GM12801 (cell line): Measurements from ENCODE around the gene CACNB4.

Source experiments
- CTCF ChIP-seq: IDR thresholded peaks from one replicate; pipeline ENCODE4 v1.5.1; 2011; ENCODE audit warnings: control low read depth; ENCODE audit not compliant: insufficient read length; ENCODE audit errors: extremely low read depth

The CACNB4 gene

DNA sequence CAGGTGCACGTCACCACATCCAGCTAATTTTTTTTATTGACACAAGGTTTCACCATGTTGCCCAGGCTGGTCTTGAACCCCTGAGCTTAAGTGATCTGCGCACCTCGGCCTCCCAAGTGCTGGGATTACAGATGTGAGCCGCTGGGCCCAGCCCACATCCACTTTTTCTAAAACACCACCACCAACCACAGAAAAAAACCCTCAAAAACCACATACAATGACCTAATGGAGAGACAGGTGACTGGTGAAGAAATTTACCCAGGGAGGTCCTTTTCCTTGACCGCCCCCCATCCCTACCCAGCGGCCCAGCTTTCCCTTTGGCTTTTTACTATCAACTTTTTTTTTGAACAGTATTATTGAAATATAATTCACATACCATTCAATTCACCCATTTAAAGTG lies 47.9 kb downstream of the CACNB4 start:
- no peak for TF ChIP-seq CTCF

DNA sequence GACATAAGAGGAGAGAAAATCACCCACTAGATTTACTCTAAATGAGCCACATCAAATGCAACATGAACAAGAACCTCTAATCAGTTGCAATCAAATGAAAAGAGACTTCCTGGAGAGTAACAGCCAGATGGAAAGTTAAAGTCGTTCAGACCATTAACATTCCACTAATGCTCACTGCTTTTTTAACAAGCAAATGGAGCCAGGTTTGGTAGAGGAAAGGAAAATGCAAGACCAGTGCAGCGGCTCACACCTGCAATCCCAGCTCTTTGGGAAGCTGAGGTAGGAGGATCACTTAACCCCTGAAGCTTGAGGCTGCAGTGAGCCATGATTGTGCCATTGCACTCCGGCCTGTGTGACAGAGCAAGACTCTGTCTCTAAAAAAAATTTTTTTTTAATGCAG lies 48.5 kb downstream of the CACNB4 start:
- TF ChIP-seq CTCF = no peak

- no peak for TF ChIP-seq CTCF
Observed at GRCh38 chr2:152049541-152049940, 49.3 kb downstream of the CACNB4 start.

GRCh38 chr2:152047824-152048471 lies 50.9 kb downstream of the CACNB4 start:
- no peak for TF ChIP-seq CTCF

GRCh38 chr2:152046940-152047339 lies 51.9 kb downstream of the CACNB4 start:
- no peak for TF ChIP-seq CTCF

GRCh38 chr2:152042636-152043615 lies 55.9 kb downstream of the CACNB4 start:
- no peak for TF ChIP-seq CTCF

- no peak for TF ChIP-seq CTCF
Observed at GRCh38 chr2:152038441-152038958, 60.3 kb downstream of the CACNB4 start.
